WTC11 (cell line): ENCODE data around the gene KIF2C.

ENCODE experiments used
- TEAD1 ChIP-seq: sonication (generic); formaldehyde crosslinking; IDR thresholded peaks from 2 replicates; pipeline ENCODE4 v1.8.0; 2022; ENCODE audit warnings: mild to moderate bottlenecking, missing genetic modification reagents
- ZNF121 ChIP-seq: sonication (generic); formaldehyde crosslinking; IDR thresholded peaks from 2 replicates; pipeline ENCODE4 v1.8.0; 2023; ENCODE audit warnings: missing genetic modification reagents
- ZNF317 ChIP-seq: sonication (generic); formaldehyde crosslinking; IDR thresholded peaks from 2 replicates; pipeline ENCODE4 v1.8.1; 2023; ENCODE audit warnings: low read depth, mild to moderate bottlenecking, moderate library complexity, missing genetic modification reagents, borderline replicate concordance
- TF ChIP-seq, protein P1 (sequence below): sonication (generic); formaldehyde crosslinking; IDR thresholded peaks from 2 replicates; pipeline ENCODE4 v1.8.0; 2022; ENCODE audit warnings: mild to moderate bottlenecking, missing genetic modification reagents
- TF ChIP-seq, protein P2 (sequence below): fragments of 250-450 bp; sonication (Bioruptor Pico); IDR thresholded peaks from 2 replicates; pipeline ENCODE4 v2.1.2; 2022; ENCODE audit warnings: mild to moderate bottlenecking, moderate library complexity
- TF ChIP-seq, protein P3 (sequence below): fragments of 200-600 bp; IDR thresholded peaks from 2 replicates; pipeline ENCODE4 v1.8.0; 2022; ENCODE audit warnings: antibody characterized with exemption

DNA sequence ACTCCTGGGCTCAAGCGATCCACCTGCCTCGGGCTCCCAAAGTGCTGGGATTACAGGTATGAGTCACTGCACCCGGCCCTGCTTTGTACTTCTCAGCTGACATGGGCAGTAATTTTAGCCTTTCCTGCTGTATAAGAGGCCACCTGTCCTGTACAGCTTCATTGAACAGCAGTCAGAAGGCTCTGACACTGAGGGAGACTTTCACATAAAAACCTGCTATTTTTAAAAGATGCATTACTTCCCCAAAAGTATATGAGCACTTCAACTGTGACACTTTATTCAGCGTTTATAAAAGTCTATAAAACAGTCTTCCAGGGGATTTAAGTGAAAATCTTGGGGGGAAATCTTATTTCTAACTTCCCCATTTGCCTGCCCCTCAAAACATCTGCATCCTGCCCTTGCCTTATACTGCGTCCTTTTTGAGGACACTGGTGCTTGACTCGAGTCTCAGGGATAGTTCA is 26.3 kb upstream of the KIF2C start:
- TF ChIP-seq, protein P1, sequence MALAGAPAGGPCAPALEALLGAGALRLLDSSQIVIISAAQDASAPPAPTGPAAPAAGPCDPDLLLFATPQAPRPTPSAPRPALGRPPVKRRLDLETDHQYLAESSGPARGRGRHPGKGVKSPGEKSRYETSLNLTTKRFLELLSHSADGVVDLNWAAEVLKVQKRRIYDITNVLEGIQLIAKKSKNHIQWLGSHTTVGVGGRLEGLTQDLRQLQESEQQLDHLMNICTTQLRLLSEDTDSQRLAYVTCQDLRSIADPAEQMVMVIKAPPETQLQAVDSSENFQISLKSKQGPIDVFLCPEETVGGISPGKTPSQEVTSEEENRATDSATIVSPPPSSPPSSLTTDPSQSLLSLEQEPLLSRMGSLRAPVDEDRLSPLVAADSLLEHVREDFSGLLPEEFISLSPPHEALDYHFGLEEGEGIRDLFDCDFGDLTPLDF (CRISPR knock-in tag): no peak
- no peak for TF ChIP-seq TEAD1 (CRISPR knock-in tag)
- TF ChIP-seq, protein P2, sequence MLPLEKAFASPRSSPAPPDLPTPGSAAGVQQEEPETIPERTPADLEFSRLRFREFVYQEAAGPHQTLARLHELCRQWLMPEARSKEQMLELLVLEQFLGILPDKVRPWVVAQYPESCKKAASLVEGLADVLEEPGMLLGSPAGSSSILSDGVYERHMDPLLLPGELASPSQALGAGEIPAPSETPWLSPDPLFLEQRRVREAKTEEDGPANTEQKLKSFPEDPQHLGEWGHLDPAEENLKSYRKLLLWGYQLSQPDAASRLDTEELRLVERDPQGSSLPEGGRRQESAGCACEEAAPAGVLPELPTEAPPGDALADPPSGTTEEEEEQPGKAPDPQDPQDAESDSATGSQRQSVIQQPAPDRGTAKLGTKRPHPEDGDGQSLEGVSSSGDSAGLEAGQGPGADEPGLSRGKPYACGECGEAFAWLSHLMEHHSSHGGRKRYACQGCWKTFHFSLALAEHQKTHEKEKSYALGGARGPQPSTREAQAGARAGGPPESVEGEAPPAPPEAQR (CRISPR knock-in tag): no peak
- TF ChIP-seq, protein P3, sequence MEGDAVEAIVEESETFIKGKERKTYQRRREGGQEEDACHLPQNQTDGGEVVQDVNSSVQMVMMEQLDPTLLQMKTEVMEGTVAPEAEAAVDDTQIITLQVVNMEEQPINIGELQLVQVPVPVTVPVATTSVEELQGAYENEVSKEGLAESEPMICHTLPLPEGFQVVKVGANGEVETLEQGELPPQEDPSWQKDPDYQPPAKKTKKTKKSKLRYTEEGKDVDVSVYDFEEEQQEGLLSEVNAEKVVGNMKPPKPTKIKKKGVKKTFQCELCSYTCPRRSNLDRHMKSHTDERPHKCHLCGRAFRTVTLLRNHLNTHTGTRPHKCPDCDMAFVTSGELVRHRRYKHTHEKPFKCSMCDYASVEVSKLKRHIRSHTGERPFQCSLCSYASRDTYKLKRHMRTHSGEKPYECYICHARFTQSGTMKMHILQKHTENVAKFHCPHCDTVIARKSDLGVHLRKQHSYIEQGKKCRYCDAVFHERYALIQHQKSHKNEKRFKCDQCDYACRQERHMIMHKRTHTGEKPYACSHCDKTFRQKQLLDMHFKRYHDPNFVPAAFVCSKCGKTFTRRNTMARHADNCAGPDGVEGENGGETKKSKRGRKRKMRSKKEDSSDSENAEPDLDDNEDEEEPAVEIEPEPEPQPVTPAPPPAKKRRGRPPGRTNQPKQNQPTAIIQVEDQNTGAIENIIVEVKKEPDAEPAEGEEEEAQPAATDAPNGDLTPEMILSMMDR: no peak
- no peak for TF ChIP-seq ZNF121 (CRISPR knock-in tag)
- TF ChIP-seq ZNF317: no peak
